Stomach (tissue), 19 donors: ENCODE data around the gene RSU1. TPM values are rescaled to one million over a fixed set of nuclear protein-coding genes. Genes with fewer than 3 reads are reported as not detected.
A peak's percentile ranks its signal among the peaks of the same experiment; 100 is the strongest.

ENCODE experiments used
- DNase-seq, 2 donors: peaks; one replicate each; pipeline versions ENCODE4 v3.0.0 to v3.0.0-alpha.2; 2013 to 2019
- H3K27ac ChIP-seq, 5 donors: fragments of 200-600 bp in 4 of 5; sonication (generic) in 4 of 5; one replicate each; pipeline ENCODE4 v1.5.1; 2013 to 2019; ENCODE audit warnings: mild to moderate bottlenecking in 1 of 5, moderate library complexity in 1 of 5
- H3K27me3 ChIP-seq, 3 donors: fragments of 200-600 bp; sonication (generic); one replicate each; pipeline ENCODE4 v1.5.1; 2017 to 2019; ENCODE audit warnings: mixed run types in 1 of 3
- H3K36me3 ChIP-seq, 4 donors: fragments of 200-600 bp; sonication (generic); 1 replicate in 3 of 4; 2 replicates in 1 of 4; pipeline ENCODE4 v1.5.1; 2016 to 2019
- H3K4me1 ChIP-seq, 4 donors: fragments of 200-600 bp; sonication (generic); one replicate each; pipeline ENCODE4 v1.5.1; 2016 to 2019
- H3K4me3 ChIP-seq, 4 donors: fragments of 200-600 bp; sonication (generic) in 3 of 4; one replicate each; pipeline ENCODE4 v1.5.1; 2016 to 2019; ENCODE audit warnings: mild to moderate bottlenecking in 1 of 4
- H3K9me3 ChIP-seq, 4 donors: fragments of 200-600 bp; sonication (generic); one replicate each; pipeline ENCODE4 v1.5.1; 2016 to 2019
- EP300 ChIP-seq: sonication (generic); formaldehyde crosslinking; IDR thresholded peaks from one replicate; pipeline ENCODE4 v1.6.1; 2017; ENCODE audit warnings: antibody characterized with exemption
- POLR2A ChIP-seq, 4 donors: fragments of 450-650 bp; IDR thresholded peaks; one replicate each; pipeline ENCODE4 v1.6.1; 2016; ENCODE audit warnings: antibody characterized with exemption in 4 of 4, control low read depth in 2 of 4, mild to moderate bottlenecking in 1 of 4, moderate library complexity in 1 of 4
- POLR2AphosphoS5 ChIP-seq, 3 donors: sonication (generic); formaldehyde crosslinking; IDR thresholded peaks; one replicate each; pipeline ENCODE4 v1.6.1; 2016; ENCODE audit warnings: antibody characterized with exemption in 3 of 3
- WGBS, 5 donors: extraction: QIAGEN DNeasy Blood & Tissue Kit in 3 of 5; methylation state at CpG; one replicate each; pipeline versions ENCODE4 v1.1.5 to v1.1.7; 2013 to 2018; 5-methylcytosine and 5-hydroxymethylcytosine counted together
- intact Hi-C: fragments of 100-400 bp; cut with DNase I; formaldehyde crosslinking; loops from one replicate; pipeline ENCODE4 v1.15.1; 2023; ENCODE audit warnings: low total_unique reads
- long read RNA-seq, 10 donors: transcript quantifications; one replicate each; lab custom pipeline, GENCODE V29; 2026
- polyA plus RNA-seq, 3 donors: library from polyadenylated mRNA; stranded (reverse); fragments of 200-250 nt; gene quantifications; one replicate each; pipeline ENCODE4 v1.2.3, GENCODE V29; 2013
- total RNA-seq, 5 donors: library from RNA; depleted of rRNA; stranded (reverse); fragments of >200 nt; gene quantifications; one replicate each; pipeline versions ENCODE4 v1.1.0 to v1.2.3, GENCODE V29; 2014 to 2016
- TF ChIP-seq, protein P1 (sequence below), 7 experiments: fragments of 450-650 bp in 4 of 7; fragments of 200-600 bp in 3 of 7; sonication (generic) in 3 of 7; IDR thresholded peaks; one replicate each; pipeline ENCODE4 v1.5.1; 2016 to 2019; ENCODE audit warnings: antibody characterized with exemption in 7 of 7, control low read depth in 2 of 7, mild to moderate bottlenecking in 1 of 7
- donor health status: healthy with polysubstance abuse.
- donor health status: Bipolar disorder and iron deficiency.
- donor health status: healthy.

The RSU1 gene
- total RNA-seq = 10 to 100 TPM in 4 of 5 donors, 1 to 10 TPM in 1; 8.7 to 43.8 (median 40.2) TPM
- polyA plus RNA-seq = 10 to 100 TPM; 38.0 to 42.9 (median 42.2) TPM
- long read RNA-seq, donor 1, transcript RSU1-201 (9 exons, 3,834 nt) = major isoform, 18 of 23 reads
- long read RNA-seq, donor 1, partial matches to known transcripts = 0 of 23 reads
- long read RNA-seq, donor 1, other reads (novel, unspliced or antisense) = 0 of 23 reads
- long read RNA-seq, donor 2, transcript RSU1-205 (8 exons, 3,639 nt) = minor isoform, 7 of 29 reads
- long read RNA-seq, donor 2, transcript RSU1-201 (9 exons, 3,834 nt) = major isoform, 18 of 29 reads
- long read RNA-seq, donor 2, partial matches to known transcripts = 0 of 29 reads
- long read RNA-seq, donor 2, other reads (novel, unspliced or antisense) = 0 of 29 reads
- long read RNA-seq, donor 3, transcript RSU1-201 (9 exons, 3,834 nt) = major isoform, 7 of 12 reads
- long read RNA-seq, donor 3, partial matches to known transcripts = 0 of 12 reads
- long read RNA-seq, donor 3, other reads (novel, unspliced or antisense) = 0 of 12 reads
- long read RNA-seq, donor 4, partial matches to known transcripts = 0 of 2 reads
- long read RNA-seq, donor 4, other reads (novel, unspliced or antisense) = 0 of 2 reads
- long read RNA-seq, donor 5, transcript RSU1-201 (9 exons, 3,834 nt) = major isoform, 20 of 32 reads
- long read RNA-seq, donor 5, partial matches to known transcripts = 5 of 32 reads
- long read RNA-seq, donor 5, other reads (novel, unspliced or antisense) = 0 of 32 reads
- long read RNA-seq, donor 6, transcript RSU1-203 (8 exons, 3,919 nt) = minor isoform, 6 of 50 reads
- long read RNA-seq, donor 6, transcript RSU1-205 (8 exons, 3,639 nt) = minor isoform, 6 of 50 reads
- long read RNA-seq, donor 6, transcript RSU1-201 (9 exons, 3,834 nt) = major isoform, 33 of 50 reads
- long read RNA-seq, donor 6, partial matches to known transcripts = 5 of 50 reads
- long read RNA-seq, donor 6, other reads (novel, unspliced or antisense) = 0 of 50 reads
- long read RNA-seq, donor 7, transcript RSU1-203 (8 exons, 3,919 nt) = minor isoform, 5 of 29 reads
- long read RNA-seq, donor 7, transcript RSU1-201 (9 exons, 3,834 nt) = major isoform, 15 of 29 reads
- long read RNA-seq, donor 7, partial matches to known transcripts = 5 of 29 reads
- long read RNA-seq, donor 7, other reads (novel, unspliced or antisense) = 0 of 29 reads
- long read RNA-seq, donor 8, transcript RSU1-205 (8 exons, 3,639 nt) = minor isoform, 7 of 23 reads
- long read RNA-seq, donor 8, transcript RSU1-201 (9 exons, 3,834 nt) = major isoform, 14 of 23 reads
- long read RNA-seq, donor 8, partial matches to known transcripts = 0 of 23 reads
- long read RNA-seq, donor 8, other reads (novel, unspliced or antisense) = 0 of 23 reads
- long read RNA-seq, donor 9, transcript RSU1-201 (9 exons, 3,834 nt) = major isoform, 12 of 18 reads
- long read RNA-seq, donor 9, partial matches to known transcripts = 0 of 18 reads
- long read RNA-seq, donor 9, other reads (novel, unspliced or antisense) = 0 of 18 reads
- long read RNA-seq, donor 10, transcript RSU1-201 (9 exons, 3,834 nt) = major isoform, 6 of 8 reads
- long read RNA-seq, donor 10, partial matches to known transcripts = 0 of 8 reads
- long read RNA-seq, donor 10, other reads (novel, unspliced or antisense) = 0 of 8 reads

DNA sequence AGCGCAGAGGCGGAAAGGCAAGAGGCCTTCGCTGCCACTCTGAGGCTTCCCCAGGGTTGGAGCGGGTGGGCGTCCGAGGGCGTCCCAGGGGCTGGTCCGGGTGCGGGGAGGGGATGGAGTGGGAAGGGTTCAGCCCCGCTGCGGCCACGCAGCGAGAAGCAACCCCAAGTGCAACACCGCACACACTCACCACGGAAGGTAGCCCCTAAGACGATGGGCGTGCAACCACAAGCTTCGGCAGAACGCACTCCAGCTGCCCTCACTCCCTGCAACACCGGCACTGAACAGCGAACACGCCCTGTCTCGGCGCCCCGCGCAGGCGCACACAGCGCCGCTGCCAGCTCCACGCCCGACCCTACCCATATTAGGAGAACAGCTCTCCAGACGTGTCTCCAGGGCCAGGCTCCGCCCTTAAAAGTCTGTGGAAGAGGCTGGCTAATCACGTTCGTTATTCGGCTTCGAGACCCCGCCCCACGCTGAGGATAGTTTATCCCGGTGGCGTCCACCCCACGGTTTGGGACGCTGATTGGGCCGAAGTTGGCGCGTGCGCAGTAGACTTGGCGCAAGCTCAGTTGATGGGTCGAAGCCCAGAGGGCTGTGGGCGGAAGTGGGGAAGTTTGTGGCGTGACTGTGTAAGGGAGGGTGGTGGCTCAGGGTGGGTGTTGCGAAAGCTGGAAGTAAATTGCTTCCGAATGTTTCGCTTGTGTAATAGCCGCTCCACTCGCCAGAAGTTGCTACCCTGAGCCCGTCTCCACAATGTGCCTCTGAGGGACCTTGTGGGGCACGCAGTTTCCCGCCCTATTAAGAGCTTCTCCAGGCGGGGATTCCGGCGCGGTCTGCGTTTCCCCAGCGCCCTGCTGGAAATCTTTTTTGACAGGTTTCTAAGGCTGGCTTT is at the start of gene RSU1:
Gene RSU1, minus strand, starts transcription at position 300 of the 895 bp plus-strand sequence. CDS start 343 bp downstream, outside the sequence.
- intact Hi-C loops = no loop called here
- TF ChIP-seq EP300 (peak; percentile 12), POLR2AphosphoS5 (IDR thresholded peaks at IDR 0.05) (peak; percentile 77 to 91 (median 90)), POLR2A (IDR thresholded peaks at IDR 0.05) (peak in 1 of 4 donors; percentile 67)
- TF ChIP-seq, protein P1, sequence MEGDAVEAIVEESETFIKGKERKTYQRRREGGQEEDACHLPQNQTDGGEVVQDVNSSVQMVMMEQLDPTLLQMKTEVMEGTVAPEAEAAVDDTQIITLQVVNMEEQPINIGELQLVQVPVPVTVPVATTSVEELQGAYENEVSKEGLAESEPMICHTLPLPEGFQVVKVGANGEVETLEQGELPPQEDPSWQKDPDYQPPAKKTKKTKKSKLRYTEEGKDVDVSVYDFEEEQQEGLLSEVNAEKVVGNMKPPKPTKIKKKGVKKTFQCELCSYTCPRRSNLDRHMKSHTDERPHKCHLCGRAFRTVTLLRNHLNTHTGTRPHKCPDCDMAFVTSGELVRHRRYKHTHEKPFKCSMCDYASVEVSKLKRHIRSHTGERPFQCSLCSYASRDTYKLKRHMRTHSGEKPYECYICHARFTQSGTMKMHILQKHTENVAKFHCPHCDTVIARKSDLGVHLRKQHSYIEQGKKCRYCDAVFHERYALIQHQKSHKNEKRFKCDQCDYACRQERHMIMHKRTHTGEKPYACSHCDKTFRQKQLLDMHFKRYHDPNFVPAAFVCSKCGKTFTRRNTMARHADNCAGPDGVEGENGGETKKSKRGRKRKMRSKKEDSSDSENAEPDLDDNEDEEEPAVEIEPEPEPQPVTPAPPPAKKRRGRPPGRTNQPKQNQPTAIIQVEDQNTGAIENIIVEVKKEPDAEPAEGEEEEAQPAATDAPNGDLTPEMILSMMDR (IDR thresholded peaks at IDR 0.05) = no peak

DNA sequence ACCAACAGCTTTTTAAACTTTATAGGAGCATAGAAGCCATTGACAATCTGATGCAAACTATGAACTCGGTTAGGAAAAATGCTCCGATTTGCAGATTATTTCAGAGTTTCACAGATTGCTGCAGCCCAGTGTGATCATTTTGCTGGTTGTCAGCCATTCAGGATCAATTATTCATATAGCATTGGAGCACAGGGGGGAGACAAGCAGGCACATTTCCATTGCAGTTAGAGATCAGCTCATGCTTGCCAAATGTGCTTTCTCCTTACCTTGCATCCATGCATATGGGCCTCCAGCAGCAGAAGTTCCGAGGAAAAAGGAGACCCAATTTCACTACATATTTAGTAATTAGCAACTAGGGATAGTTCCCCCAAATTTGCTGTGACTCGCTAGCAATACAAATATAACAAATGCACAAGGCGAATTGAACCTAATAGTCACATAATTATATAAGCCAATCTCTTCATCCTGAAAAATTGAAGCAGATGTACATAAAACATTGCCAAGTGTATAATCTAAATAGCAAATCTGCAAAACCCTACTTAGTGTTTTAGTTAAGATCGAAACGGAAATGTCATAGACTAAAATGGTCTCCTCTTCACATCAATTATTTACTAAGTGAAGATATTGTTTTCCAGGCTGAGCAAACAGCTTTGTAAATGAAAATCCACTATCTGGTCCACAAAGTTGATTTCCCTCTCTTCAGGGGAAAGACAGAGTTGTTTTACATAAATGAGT is 49.5 kb upstream of the RSU1 start:
- no peaks in the 10 kb centered on the region for H3K36me3 ChIP-seq
- no peak for DNase-seq
- no peak overlapping the region for H3K4me3 ChIP-seq
- intact Hi-C loops = no loop called here
- H3K27me3 ChIP-seq = no peaks in the 10 kb centered on the region
- H3K4me1 ChIP-seq = no peaks in the 10 kb centered on the region
- no peak overlapping the region for H3K27ac ChIP-seq
- H3K9me3 ChIP-seq = no peaks in the 10 kb centered on the region
- TF ChIP-seq, protein P1 (IDR thresholded peaks at IDR 0.05) = no peak
- TF ChIP-seq POLR2A (IDR thresholded peaks at IDR 0.05) = no peak
- no peak for TF ChIP-seq EP300
- TF ChIP-seq POLR2AphosphoS5 (IDR thresholded peaks at IDR 0.05) = no peak
- 82 to 87% (median 83%) methylated on average over 7 of the region's 7 CpGs for WGBS, 5 donors

More for the DNA sequence above, at the start of gene RSU1:
- 0 to 1% (median 0%) methylated on average over 45 to 65 of the region's 65 CpGs for WGBS, 5 donors
- peak; percentile 100 for DNase-seq
- Histone ChIP-seq H3K27me3 (no peaks in the 10 kb centered on the region), H3K27ac (peak within 1 kb of the TSS; percentile 92 to 98 (median 95)), H3K4me3 (peak within 1 kb of the TSS; percentile 72 to 95 (median 82)), H3K4me1 (peaks cover 16 to 51% (median 35%) of the 10 kb centered on the region in 4 donors), H3K9me3 (peaks cover 0 to 9% (median 4%) of the 10 kb centered on the region in 4 donors), H3K36me3 (no peaks in the 10 kb centered on the region)

DNA sequence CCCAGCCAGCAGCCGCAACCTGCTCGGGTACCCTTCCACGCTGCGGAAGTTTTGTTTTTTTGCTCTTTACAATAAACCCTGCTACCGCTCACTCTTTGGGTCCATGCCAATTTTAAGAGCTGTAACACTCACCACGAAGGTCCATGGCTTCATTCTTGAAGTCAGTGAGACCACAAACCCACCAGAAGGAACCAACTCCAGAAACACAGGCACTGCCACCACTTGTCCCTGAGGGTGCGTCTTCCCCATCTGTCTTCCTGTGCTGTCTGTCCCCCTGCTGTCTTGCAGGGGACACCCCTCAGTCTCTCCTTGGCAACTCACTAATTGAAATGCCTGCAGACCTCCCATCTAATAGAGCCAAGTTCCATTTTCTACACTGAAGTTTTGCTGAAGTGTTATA is 48.5 kb upstream of the RSU1 start:
- no peaks in the 10 kb centered on the region for H3K9me3 ChIP-seq
- no peaks in the 10 kb centered on the region for H3K4me1 ChIP-seq
- TF ChIP-seq POLR2A (IDR thresholded peaks at IDR 0.05) = no peak
- TF ChIP-seq, protein P1 (IDR thresholded peaks at IDR 0.05) = no peak
- no peak for TF ChIP-seq POLR2AphosphoS5 (IDR thresholded peaks at IDR 0.05)
- no peak for TF ChIP-seq EP300
- WGBS, 5 donors = 84 to 89% (median 88%) methylated on average over 7 of the region's 7 CpGs
- no peaks in the 10 kb centered on the region for H3K27me3 ChIP-seq
- DNase-seq = no peak
- H3K36me3 ChIP-seq = no peaks in the 10 kb centered on the region
- H3K4me3 ChIP-seq = no peak overlapping the region
- no peak overlapping the region for H3K27ac ChIP-seq
- intact Hi-C loops = no loop called here
